ENCODE results near the gene MMS22L.

The MMS22L gene, protein sequence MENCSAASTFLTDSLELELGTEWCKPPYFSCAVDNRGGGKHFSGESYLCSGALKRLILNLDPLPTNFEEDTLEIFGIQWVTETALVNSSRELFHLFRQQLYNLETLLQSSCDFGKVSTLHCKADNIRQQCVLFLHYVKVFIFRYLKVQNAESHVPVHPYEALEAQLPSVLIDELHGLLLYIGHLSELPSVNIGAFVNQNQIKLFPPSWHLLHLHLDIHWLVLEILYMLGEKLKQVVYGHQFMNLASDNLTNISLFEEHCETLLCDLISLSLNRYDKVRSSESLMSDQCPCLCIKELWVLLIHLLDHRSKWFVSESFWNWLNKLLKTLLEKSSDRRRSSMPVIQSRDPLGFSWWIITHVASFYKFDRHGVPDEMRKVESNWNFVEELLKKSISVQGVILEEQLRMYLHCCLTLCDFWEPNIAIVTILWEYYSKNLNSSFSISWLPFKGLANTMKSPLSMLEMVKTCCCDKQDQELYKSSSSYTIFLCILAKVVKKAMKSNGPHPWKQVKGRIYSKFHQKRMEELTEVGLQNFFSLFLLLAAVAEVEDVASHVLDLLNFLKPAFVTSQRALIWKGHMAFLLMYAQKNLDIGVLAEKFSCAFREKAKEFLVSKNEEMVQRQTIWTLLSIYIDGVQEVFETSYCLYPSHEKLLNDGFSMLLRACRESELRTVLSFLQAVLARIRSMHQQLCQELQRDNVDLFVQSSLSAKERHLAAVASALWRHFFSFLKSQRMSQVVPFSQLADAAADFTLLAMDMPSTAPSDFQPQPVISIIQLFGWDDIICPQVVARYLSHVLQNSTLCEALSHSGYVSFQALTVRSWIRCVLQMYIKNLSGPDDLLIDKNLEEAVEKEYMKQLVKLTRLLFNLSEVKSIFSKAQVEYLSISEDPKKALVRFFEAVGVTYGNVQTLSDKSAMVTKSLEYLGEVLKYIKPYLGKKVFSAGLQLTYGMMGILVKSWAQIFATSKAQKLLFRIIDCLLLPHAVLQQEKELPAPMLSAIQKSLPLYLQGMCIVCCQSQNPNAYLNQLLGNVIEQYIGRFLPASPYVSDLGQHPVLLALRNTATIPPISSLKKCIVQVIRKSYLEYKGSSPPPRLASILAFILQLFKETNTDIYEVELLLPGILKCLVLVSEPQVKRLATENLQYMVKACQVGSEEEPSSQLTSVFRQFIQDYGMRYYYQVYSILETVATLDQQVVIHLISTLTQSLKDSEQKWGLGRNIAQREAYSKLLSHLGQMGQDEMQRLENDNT

DNA sequence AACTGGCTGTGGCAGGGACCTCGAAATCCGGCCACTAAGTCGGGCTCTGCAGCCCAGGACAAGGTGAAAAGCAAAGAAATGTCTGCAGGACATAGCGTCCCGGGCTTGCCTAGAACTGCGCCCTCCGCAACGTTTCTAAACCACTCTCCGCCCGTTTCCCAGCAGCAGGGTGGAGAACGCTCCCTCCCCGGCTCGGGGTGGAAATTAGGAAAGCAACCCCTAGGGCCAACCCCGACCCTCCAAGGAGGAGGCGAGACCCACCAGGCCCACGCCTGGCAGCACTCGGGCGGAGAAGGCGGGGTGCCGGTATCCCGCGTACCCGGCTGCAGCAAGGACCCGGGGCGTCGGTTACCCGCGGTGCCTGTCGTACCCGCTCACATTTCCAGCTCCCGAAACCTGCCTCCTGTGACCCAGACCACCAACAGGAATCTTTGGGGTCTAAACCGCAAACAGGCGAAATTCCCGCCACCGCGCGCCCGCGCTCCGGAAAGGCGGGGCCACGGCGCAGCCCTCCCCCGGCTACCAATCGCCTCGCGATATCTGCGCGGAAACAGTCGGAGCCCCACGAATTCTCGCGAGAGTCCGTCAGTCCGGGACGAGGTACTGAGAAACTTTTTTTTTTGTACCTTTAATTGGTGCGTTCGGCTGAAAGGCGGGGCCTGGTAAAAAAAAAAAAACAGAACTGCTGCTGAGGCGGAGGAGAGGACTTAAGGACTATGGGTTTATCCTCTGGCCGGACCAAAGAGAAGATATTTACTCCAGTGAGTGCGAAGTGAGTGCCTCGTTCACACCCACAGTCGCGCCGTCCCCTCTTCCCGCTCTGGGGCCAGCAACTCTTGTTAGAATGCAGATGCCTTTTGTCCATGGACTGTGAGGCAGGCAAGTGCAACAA is at the start of gene MMS22L:
Gene MMS22L (minus strand): TSS at position 491 of the 892 bp plus-strand sequence. CDS start 739 bp downstream, outside the sequence.
- Histone ChIP-seq H3K9me3 (ENCODE audit: control insufficient read depth in 2 of 2, low read length in 2 of 2) (no peaks in the 10 kb centered on the region), H3K27me3 (ENCODE audit: control insufficient read depth in 2 of 2, insufficient read depth in 2 of 2, low read length in 2 of 2) (no peaks in the 10 kb centered on the region), H3K9ac (ENCODE audit: low read depth in 1 of 2, low read length in 2 of 2) (peak within 1 kb of the TSS; percentile 57 to 76), H3K27ac (ENCODE audit: low read depth in 2 of 2, low read length in 2 of 2) (peak within 1 kb of the TSS; percentile 50 to 57), H3K4me1 (ENCODE audit: control insufficient read depth in 2 of 2, insufficient read depth in 2 of 2, low read length in 2 of 2) (peaks cover 6 to 8% of the 10 kb centered on the region in 2 donors), H3K4me3 (ENCODE audit: low read length in 2 of 2) (peak within 1 kb of the TSS; percentile 77 to 87), H3K36me3 (ENCODE audit: control insufficient read depth in 2 of 2, insufficient read depth in 2 of 2, low read length in 2 of 2) (no peaks in the 10 kb centered on the region)

DNA sequence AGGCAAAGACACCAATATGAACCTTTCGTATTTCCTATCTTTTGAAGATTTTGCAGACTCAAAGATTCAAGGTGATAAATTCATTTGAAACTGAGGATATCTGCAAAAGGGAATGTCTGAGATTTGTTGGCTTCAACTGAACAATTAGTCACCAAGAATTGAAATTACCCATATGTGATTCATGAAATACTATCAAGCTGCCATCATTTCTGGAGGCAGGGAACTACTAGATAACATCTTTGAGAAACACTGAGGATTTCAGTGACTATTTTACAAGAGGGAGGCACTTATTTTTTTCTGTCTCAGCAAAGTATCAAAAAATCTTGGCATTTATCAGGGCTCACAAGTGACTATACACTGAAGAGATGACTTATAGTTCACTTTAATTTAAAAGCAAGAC is 39.8 kb upstream of the MMS22L start:
- H3K9me3 ChIP-seq (ENCODE audit: control insufficient read depth in 2 of 2, low read length in 2 of 2) = no peaks in the 10 kb centered on the region
- H3K4me1 ChIP-seq (ENCODE audit: control insufficient read depth in 2 of 2, insufficient read depth in 2 of 2, low read length in 2 of 2) = no peaks in the 10 kb centered on the region
- H3K27ac ChIP-seq (ENCODE audit: low read depth in 2 of 2, low read length in 2 of 2) = no peak overlapping the region
- H3K27me3 ChIP-seq (ENCODE audit: control insufficient read depth in 2 of 2, insufficient read depth in 2 of 2, low read length in 2 of 2) = no peaks in the 10 kb centered on the region
- H3K36me3 ChIP-seq (ENCODE audit: control insufficient read depth in 2 of 2, insufficient read depth in 2 of 2, low read length in 2 of 2) = no peaks in the 10 kb centered on the region
- no peak overlapping the region for H3K4me3 ChIP-seq (ENCODE audit: low read length in 2 of 2)
- no peak overlapping the region for H3K9ac ChIP-seq (ENCODE audit: low read depth in 1 of 2, low read length in 2 of 2)

DNA sequence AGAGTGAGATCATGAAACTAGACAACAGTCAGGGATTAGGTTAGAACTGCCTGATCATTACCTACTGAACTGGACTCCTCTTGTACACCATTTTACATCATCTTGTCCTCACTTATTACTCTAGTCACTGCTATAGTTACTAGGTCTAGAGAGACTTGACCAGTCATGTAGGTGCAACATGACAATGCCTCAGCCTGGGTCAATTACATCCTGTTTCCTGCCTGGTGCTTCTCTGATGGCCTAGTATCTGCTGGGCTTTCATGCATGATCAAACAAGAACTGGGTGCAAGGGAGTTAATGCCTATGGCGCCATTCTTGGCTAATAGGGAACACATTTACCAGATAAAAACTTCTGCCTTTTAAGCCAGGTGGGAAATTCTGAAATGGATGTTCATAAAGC is 39.2 kb upstream of the MMS22L start:
- H3K9ac ChIP-seq (ENCODE audit: low read depth in 1 of 2, low read length in 2 of 2) = no peak overlapping the region

DNA sequence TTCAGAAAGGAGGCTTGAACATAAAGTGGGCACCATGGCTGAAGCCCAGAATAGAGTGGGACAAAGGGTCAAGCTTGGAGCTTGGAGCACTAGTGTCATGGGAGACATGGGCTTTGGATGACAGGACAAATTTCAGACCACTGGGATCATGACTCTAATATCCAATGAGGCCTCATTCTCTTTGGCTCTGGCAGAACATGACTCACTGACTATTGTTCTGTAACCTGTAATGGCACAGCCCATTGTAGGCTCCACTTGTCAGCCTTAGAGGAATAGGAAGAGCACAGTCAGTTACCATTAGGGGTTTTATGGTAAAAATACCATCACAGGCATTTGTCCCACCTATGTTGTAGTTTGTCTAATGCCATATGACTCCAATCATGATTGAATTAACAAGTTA is 34.0 kb upstream of the MMS22L start:
- H3K9me3 ChIP-seq (ENCODE audit: control insufficient read depth in 2 of 2, low read length in 2 of 2) = no peaks in the 10 kb centered on the region
- H3K4me1 ChIP-seq (ENCODE audit: control insufficient read depth in 2 of 2, insufficient read depth in 2 of 2, low read length in 2 of 2) = no peaks in the 10 kb centered on the region
- no peak overlapping the region for H3K4me3 ChIP-seq (ENCODE audit: low read length in 2 of 2)
- no peak overlapping the region for H3K27ac ChIP-seq (ENCODE audit: low read depth in 2 of 2, low read length in 2 of 2)
- H3K9ac ChIP-seq (ENCODE audit: low read depth in 1 of 2, low read length in 2 of 2) = no peak overlapping the region
- H3K36me3 ChIP-seq (ENCODE audit: control insufficient read depth in 2 of 2, insufficient read depth in 2 of 2, low read length in 2 of 2) = no peaks in the 10 kb centered on the region
- no peaks in the 10 kb centered on the region for H3K27me3 ChIP-seq (ENCODE audit: control insufficient read depth in 2 of 2, insufficient read depth in 2 of 2, low read length in 2 of 2)

More for the DNA sequence above, 39.2 kb upstream of the MMS22L start:
- no peak overlapping the region for H3K4me3 ChIP-seq (ENCODE audit: low read length in 2 of 2)
- H3K9me3 ChIP-seq (ENCODE audit: control insufficient read depth in 2 of 2, low read length in 2 of 2) = no peaks in the 10 kb centered on the region
- H3K4me1 ChIP-seq (ENCODE audit: control insufficient read depth in 2 of 2, insufficient read depth in 2 of 2, low read length in 2 of 2) = no peaks in the 10 kb centered on the region
- no peaks in the 10 kb centered on the region for H3K36me3 ChIP-seq (ENCODE audit: control insufficient read depth in 2 of 2, insufficient read depth in 2 of 2, low read length in 2 of 2)
- H3K27me3 ChIP-seq (ENCODE audit: control insufficient read depth in 2 of 2, insufficient read depth in 2 of 2, low read length in 2 of 2) = no peaks in the 10 kb centered on the region
- H3K27ac ChIP-seq (ENCODE audit: low read depth in 2 of 2, low read length in 2 of 2) = no peak overlapping the region

DNA sequence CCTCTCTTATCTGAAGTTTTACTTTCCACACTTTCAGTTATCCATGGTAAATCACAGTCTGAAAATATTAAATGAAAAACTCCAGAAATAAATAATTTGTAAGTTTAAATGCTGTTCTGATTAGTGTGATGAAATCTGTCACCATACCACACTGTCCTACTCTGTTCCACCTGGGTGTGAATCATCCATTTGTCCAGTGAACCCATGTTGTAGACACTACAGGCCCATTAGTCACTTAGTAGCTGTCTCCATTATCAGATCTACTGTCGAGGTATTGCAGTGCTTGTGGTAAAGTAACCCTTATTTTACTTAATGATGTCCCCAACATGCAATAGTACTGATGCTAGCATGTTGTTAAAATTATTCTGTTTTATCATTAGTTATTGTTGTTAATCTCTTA is 29.2 kb upstream of the MMS22L start:
- Histone ChIP-seq H3K27me3 (ENCODE audit: control insufficient read depth in 2 of 2, insufficient read depth in 2 of 2, low read length in 2 of 2) (no peaks in the 10 kb centered on the region), H3K4me1 (ENCODE audit: control insufficient read depth in 2 of 2, insufficient read depth in 2 of 2, low read length in 2 of 2) (no peaks in the 10 kb centered on the region), H3K9me3 (ENCODE audit: control insufficient read depth in 2 of 2, low read length in 2 of 2) (no peaks in the 10 kb centered on the region), H3K4me3 (ENCODE audit: low read length in 2 of 2) (no peak overlapping the region), H3K27ac (ENCODE audit: low read depth in 2 of 2, low read length in 2 of 2) (no peak overlapping the region), H3K36me3 (ENCODE audit: control insufficient read depth in 2 of 2, insufficient read depth in 2 of 2, low read length in 2 of 2) (no peaks in the 10 kb centered on the region), H3K9ac (ENCODE audit: low read depth in 1 of 2, low read length in 2 of 2) (no peak overlapping the region)

DNA sequence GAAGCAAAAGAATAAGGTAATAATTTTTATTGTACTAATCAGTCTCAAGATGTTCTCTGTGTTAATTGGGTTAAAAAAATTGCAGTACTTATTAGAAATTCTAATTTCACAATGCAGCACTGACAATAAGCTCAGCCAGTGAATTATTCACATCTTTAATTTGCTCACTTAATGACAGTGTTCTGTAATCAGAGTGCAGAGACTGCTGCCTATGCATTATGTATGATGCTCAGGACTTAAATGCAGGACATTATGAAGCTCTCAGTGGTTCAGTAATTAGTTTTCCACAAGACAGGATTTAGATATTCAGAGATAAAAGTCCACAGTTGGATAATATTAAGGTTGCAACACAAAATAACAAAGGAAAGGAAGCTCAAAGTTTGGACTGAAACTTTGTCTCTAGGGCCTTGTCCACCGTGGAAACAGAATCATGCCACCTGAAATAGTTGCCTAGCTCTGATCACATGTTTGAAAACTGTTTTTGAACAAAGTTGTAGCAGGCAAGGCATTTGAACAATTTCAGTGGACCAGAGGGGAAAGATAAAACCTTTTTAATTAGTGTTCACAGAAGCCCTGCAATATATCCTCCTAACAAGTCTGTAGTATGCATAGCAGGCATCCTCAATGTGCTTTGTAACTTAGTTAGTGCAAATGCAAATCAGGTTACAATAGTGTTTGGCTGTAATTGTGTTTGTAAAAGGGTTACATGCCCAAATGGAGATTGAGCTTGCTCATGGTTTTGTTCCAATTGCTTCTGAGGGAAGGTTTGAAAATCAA is 23.7 kb upstream of the MMS22L start:
- H3K4me3 ChIP-seq (ENCODE audit: low read length in 2 of 2) = no peak overlapping the region
- H3K27me3 ChIP-seq (ENCODE audit: control insufficient read depth in 2 of 2, insufficient read depth in 2 of 2, low read length in 2 of 2) = no peaks in the 10 kb centered on the region
- no peaks in the 10 kb centered on the region for H3K36me3 ChIP-seq (ENCODE audit: control insufficient read depth in 2 of 2, insufficient read depth in 2 of 2, low read length in 2 of 2)
- H3K9ac ChIP-seq (ENCODE audit: low read depth in 1 of 2, low read length in 2 of 2) = no peak overlapping the region
- no peaks in the 10 kb centered on the region for H3K4me1 ChIP-seq (ENCODE audit: control insufficient read depth in 2 of 2, insufficient read depth in 2 of 2, low read length in 2 of 2)
- H3K27ac ChIP-seq (ENCODE audit: low read depth in 2 of 2, low read length in 2 of 2) = no peak overlapping the region
- H3K9me3 ChIP-seq (ENCODE audit: control insufficient read depth in 2 of 2, low read length in 2 of 2) = no peaks in the 10 kb centered on the region

DNA sequence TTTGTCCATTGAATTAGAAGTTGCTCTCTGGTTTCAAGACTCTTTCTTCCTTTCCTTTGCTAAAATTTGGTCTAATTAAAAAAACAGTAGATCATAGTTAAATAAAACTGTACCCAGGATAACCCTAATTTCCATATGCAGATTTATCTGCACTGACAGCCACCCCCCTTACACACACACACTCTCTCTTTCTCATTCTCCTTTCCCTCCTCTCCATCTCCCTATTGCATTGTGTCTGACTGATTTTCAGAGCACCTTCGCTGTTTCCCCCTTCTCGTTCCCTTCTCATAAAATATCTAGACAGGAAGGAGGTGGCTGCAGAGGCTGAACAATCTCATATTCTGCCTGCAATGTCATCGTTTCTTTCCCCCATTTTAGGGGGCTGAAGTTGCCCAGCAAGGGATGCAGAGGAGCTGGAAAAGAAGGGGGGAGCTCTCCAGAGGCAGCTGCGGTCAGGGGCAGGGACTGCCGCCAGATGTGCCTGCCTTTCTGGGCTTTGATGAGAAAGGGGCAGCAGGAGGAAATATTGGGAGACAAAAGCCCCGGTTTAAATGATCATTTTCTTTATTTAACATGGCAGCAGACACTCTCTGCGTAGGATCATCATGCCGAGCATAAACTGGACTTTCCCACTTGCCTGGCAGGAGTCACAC is 22.5 kb upstream of the MMS22L start:
- Histone ChIP-seq H3K27me3 (ENCODE audit: control insufficient read depth in 2 of 2, insufficient read depth in 2 of 2, low read length in 2 of 2) (no peaks in the 10 kb centered on the region), H3K9me3 (ENCODE audit: control insufficient read depth in 2 of 2, low read length in 2 of 2) (no peaks in the 10 kb centered on the region), H3K4me1 (ENCODE audit: control insufficient read depth in 2 of 2, insufficient read depth in 2 of 2, low read length in 2 of 2) (no peaks in the 10 kb centered on the region), H3K4me3 (ENCODE audit: low read length in 2 of 2) (no peak overlapping the region), H3K36me3 (ENCODE audit: control insufficient read depth in 2 of 2, insufficient read depth in 2 of 2, low read length in 2 of 2) (no peaks in the 10 kb centered on the region), H3K27ac (ENCODE audit: low read depth in 2 of 2, low read length in 2 of 2) (no peak overlapping the region), H3K9ac (ENCODE audit: low read depth in 1 of 2, low read length in 2 of 2) (no peak overlapping the region)

DNA sequence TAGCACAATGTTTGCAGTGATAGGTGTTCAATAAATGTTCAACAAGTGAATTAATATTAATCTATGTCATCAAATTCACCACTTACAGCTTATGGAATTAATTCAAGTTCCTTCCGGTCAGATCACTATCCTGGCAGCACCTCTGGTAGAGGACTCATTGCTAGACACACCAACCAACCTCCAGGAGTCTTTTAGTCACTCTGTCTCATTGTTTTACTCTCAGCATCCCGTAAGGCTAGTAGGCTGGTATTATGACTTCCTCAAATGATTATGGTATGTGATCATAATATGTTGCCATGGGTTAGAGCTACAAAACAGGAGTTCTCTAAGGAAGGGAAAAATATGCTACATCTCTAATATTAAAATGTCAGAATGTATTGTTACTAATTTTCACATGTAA is 21.7 kb upstream of the MMS22L start:
- Histone ChIP-seq H3K4me3 (ENCODE audit: low read length in 2 of 2) (no peak overlapping the region), H3K9ac (ENCODE audit: low read depth in 1 of 2, low read length in 2 of 2) (no peak overlapping the region), H3K4me1 (ENCODE audit: control insufficient read depth in 2 of 2, insufficient read depth in 2 of 2, low read length in 2 of 2) (no peaks in the 10 kb centered on the region), H3K27me3 (ENCODE audit: control insufficient read depth in 2 of 2, insufficient read depth in 2 of 2, low read length in 2 of 2) (no peaks in the 10 kb centered on the region), H3K27ac (ENCODE audit: low read depth in 2 of 2, low read length in 2 of 2) (no peak overlapping the region), H3K36me3 (ENCODE audit: control insufficient read depth in 2 of 2, insufficient read depth in 2 of 2, low read length in 2 of 2) (no peaks in the 10 kb centered on the region), H3K9me3 (ENCODE audit: control insufficient read depth in 2 of 2, low read length in 2 of 2) (no peaks in the 10 kb centered on the region)
